ENCODE measurements around the gene GAS1. TPM values are rescaled to one million over a fixed set of nuclear protein-coding genes. Genes with fewer than 3 reads are reported as not detected.

Gene GAS1
- total RNA-seq, 1 experiment from 2014 or later: 0.13 TPM

DNA sequence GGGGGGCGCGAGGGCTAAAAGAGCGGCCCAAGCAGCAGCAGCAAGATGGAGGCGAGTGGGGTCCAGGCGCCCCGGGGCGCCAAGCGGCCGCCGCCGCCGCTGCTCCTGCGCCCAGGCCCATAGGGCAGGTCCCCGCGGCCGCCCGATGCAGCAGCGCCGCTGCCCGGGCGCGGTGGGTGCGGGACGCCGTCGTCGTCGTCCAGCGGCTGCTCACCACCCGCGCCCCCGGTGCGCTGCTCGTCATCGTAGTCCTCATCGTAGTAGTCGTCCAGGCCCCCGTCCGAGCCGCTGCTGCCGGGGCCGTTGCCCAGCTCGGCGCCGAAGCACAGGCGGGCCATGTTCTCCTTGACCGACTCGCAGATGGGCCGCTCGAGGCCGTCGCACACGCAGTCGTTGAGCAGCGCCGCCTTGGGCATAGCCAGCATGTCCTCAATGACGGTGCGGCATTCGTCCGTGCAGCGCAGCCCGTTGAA lies 1.5 kb downstream of the GAS1 start:
- DNase-seq (ENCODE audit: low read depth, low spot score) (no peak), ATAC-seq (peak; percentile 51)
- TF ChIP-seq SIN3A (IDR thresholded peaks at IDR 0.05; ENCODE audit: borderline replicate concordance, insufficient read depth, low read depth, low read length): no peak
- TF ChIP-seq POLR2AphosphoS5 (IDR thresholded peaks at IDR 0.05; ENCODE audit: low read depth, low read length): no peak
- H3K4me1 ChIP-seq (ENCODE audit: control insufficient read depth, insufficient read depth, low read length): no peaks in the 10 kb centered on the region
- H3K27ac ChIP-seq (ENCODE audit: low read length): no peak overlapping the region
- BruUV-seq (replicated peaks): no TSS peak
- H3K9me3 ChIP-seq (ENCODE audit: control insufficient read depth, insufficient read depth, low read depth, low read length): no peaks in the 10 kb centered on the region
- ChIA-PET POLR2A (no interaction called here), CTCF (no interaction called here)
- peaks cover 12% of the 10 kb centered on the region for H3K27me3 ChIP-seq (ENCODE audit: control insufficient read depth, insufficient read depth, low read length)
- no peaks in the 10 kb centered on the region for H3K36me3 ChIP-seq (ENCODE audit: control insufficient read depth, insufficient read depth, low read length)
- in situ Hi-C loops (cut with HindIII; ENCODE audit: low pct_unique_long_range_greater_than_20kb, low sequenced_read_pairs): no loop called here
- intact Hi-C loops (cut with micrococcal nuclease; ENCODE audit: unreplicated experiment): loop anchor here (5.0 to 10.0 kb wide), 2 partner anchors 379 to 458 kb away; no protein-coding TSS in a partner anchor
- H3K4me3 ChIP-seq (ENCODE audit: low read depth in 2 of 2, low read length in 2 of 2): peak overlapping the region; percentile 38 to 49; a peak in 3 of 4 replicates

DNA sequence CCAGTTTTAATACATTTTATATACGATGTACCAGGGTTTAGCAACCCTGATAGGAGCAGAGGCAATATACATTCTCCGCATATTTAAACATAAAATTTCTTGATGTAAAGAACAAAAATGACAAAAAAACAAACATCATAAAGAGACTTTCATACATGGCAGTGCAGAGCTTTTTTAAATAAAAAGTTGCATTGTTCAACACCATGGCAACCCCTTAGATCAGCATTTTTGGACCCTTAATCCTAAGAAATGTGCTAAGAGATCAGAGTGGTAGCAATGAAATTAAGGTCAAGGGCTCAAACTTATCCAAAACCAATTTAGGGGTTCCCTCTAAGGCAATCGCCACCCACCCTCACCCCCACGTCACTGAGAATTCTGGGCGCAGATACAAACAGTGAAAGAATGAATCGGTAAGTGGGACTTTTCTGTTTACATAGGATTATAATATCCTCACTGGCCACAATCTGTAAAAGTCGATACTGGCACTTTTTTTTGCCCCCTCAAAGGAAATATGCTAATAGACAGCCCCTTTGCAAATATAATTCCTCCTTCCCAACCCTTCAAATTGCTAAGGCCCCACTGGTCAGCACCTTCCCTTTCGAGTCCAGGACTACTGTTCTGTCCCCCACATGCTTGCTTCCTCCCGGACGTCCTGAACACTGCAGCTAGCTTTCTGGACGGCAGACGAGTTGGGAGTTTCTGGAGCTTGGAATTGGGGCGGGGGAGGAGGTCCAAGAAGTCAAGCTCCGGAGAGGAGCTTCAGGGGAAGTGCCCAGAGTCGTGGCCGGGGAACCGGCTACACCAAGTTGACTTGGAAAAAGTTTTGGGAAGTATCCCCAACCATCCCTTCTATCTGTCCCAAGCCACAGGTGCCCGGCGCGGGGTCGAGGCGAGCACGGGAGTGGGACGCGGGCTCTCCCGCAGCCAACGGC lies 2.2 kb downstream of the GAS1 start:
- no peak for DNase-seq (ENCODE audit: low read depth, low spot score)
- no peaks in the 10 kb centered on the region for H3K36me3 ChIP-seq (ENCODE audit: control insufficient read depth, insufficient read depth, low read length)
- in situ Hi-C loops (cut with HindIII; ENCODE audit: low pct_unique_long_range_greater_than_20kb, low sequenced_read_pairs) (no loop called here), intact Hi-C loops (cut with micrococcal nuclease; ENCODE audit: unreplicated experiment) (loop anchor here (5.0 to 10.0 kb wide), 2 partner anchors 380 to 458 kb away; no protein-coding TSS in a partner anchor)
- H3K4me3 ChIP-seq (ENCODE audit: low read depth in 2 of 2, low read length in 2 of 2): peak overlapping the region in 1 of 2 experiments; percentile 49; a peak in 1 of 4 replicates
- TF ChIP-seq, protein P1, sequence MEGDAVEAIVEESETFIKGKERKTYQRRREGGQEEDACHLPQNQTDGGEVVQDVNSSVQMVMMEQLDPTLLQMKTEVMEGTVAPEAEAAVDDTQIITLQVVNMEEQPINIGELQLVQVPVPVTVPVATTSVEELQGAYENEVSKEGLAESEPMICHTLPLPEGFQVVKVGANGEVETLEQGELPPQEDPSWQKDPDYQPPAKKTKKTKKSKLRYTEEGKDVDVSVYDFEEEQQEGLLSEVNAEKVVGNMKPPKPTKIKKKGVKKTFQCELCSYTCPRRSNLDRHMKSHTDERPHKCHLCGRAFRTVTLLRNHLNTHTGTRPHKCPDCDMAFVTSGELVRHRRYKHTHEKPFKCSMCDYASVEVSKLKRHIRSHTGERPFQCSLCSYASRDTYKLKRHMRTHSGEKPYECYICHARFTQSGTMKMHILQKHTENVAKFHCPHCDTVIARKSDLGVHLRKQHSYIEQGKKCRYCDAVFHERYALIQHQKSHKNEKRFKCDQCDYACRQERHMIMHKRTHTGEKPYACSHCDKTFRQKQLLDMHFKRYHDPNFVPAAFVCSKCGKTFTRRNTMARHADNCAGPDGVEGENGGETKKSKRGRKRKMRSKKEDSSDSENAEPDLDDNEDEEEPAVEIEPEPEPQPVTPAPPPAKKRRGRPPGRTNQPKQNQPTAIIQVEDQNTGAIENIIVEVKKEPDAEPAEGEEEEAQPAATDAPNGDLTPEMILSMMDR (IDR thresholded peaks at IDR 0.05): no peak
- TF ChIP-seq SIN3A (IDR thresholded peaks at IDR 0.05; ENCODE audit: borderline replicate concordance, insufficient read depth, low read depth, low read length) (no peak), TCF7L2 (IDR thresholded peaks at IDR 0.05; ENCODE audit: low read depth, low read length) (no peak), POLR2AphosphoS5 (IDR thresholded peaks at IDR 0.05; ENCODE audit: low read depth, low read length) (no peak)
- TF ChIP-seq, protein P2, sequence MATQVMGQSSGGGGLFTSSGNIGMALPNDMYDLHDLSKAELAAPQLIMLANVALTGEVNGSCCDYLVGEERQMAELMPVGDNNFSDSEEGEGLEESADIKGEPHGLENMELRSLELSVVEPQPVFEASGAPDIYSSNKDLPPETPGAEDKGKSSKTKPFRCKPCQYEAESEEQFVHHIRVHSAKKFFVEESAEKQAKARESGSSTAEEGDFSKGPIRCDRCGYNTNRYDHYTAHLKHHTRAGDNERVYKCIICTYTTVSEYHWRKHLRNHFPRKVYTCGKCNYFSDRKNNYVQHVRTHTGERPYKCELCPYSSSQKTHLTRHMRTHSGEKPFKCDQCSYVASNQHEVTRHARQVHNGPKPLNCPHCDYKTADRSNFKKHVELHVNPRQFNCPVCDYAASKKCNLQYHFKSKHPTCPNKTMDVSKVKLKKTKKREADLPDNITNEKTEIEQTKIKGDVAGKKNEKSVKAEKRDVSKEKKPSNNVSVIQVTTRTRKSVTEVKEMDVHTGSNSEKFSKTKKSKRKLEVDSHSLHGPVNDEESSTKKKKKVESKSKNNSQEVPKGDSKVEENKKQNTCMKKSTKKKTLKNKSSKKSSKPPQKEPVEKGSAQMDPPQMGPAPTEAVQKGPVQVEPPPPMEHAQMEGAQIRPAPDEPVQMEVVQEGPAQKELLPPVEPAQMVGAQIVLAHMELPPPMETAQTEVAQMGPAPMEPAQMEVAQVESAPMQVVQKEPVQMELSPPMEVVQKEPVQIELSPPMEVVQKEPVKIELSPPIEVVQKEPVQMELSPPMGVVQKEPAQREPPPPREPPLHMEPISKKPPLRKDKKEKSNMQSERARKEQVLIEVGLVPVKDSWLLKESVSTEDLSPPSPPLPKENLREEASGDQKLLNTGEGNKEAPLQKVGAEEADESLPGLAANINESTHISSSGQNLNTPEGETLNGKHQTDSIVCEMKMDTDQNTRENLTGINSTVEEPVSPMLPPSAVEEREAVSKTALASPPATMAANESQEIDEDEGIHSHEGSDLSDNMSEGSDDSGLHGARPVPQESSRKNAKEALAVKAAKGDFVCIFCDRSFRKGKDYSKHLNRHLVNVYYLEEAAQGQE (IDR thresholded peaks at IDR 0.05; ENCODE audit: insufficient read depth in 1 of 2, low read depth in 2 of 2, low read length in 1 of 2): no peak
- H3K9me3 ChIP-seq (ENCODE audit: control insufficient read depth, insufficient read depth, low read depth, low read length): no peaks in the 10 kb centered on the region
- no peak overlapping the region for H3K27ac ChIP-seq (ENCODE audit: low read length)
- CTCF ChIA-PET: no interaction called here
- H3K27me3 ChIP-seq (ENCODE audit: control insufficient read depth, insufficient read depth, low read length): peaks cover 12% of the 10 kb centered on the region
- no TSS peak for BruUV-seq (replicated peaks)
- POLR2A ChIA-PET: no interaction called here
- no peak for ATAC-seq
- H3K4me1 ChIP-seq (ENCODE audit: control insufficient read depth, insufficient read depth, low read length): no peaks in the 10 kb centered on the region
